GM23338 (cell line): ENCODE results near the gene MRPS6. TPM values are rescaled to one million over a fixed set of nuclear protein-coding genes. Genes with fewer than 3 reads are reported as not detected.

Source experiments
- ATAC-seq: fragments of 200-7000 bp; cut with Tn5 transposase; 3 replicates; pipeline ENCODE4 v1.9.1; 2020
- DNase-seq: peaks from one replicate; pipeline ENCODE4 v3.0.0-alpha.2; 2015; ENCODE audit warnings: low spot score
- H2AFZ ChIP-seq: fragments of 200-600 bp; sonication (generic); 2 replicates; pipeline ENCODE4 v1.8.0; 2016; ENCODE audit warnings: antibody characterized with exemption, mild to moderate bottlenecking, moderate library complexity
- H3F3A ChIP-seq: fragments of 200-600 bp; sonication (generic); replicated peaks from 2 replicates; pipeline ENCODE4 v1.8.0; 2017; ENCODE audit warnings: antibody characterized with exemption, mixed run types, low read depth
- H3K27ac ChIP-seq: fragments of 200-600 bp; sonication (generic); 2 replicates; pipeline ENCODE4 v1.6.1; 2016; ENCODE audit warnings: low read depth
- H3K27me3 ChIP-seq: fragments of 200-600 bp; sonication (generic); 2 replicates; pipeline ENCODE4 v1.8.0; 2016; ENCODE audit warnings: mild to moderate bottlenecking, mixed run types, moderate library complexity; ENCODE audit not compliant: insufficient read depth
- H3K36me3 ChIP-seq: fragments of 200-600 bp; sonication (generic); 2 replicates; pipeline ENCODE4 v1.8.0; 2016; ENCODE audit warnings: mild to moderate bottlenecking; ENCODE audit not compliant: insufficient read depth
- H3K4me1 ChIP-seq: fragments of 200-600 bp; sonication (generic); 2 replicates; pipeline ENCODE4 v1.8.0; 2016; ENCODE audit warnings: mild to moderate bottlenecking, moderate library complexity; ENCODE audit not compliant: insufficient read depth
- H3K4me2 ChIP-seq: fragments of 200-600 bp; sonication (generic); 2 replicates; pipeline ENCODE4 v1.7.1; 2017; ENCODE audit warnings: mixed run types
- H3K4me3 ChIP-seq: fragments of 200-600 bp; sonication (generic); 2 replicates; pipeline ENCODE4 v1.6.1; 2016; ENCODE audit warnings: mixed run types
- H3K79me2 ChIP-seq: fragments of 200-600 bp; sonication (generic); replicated peaks from 2 replicates; pipeline ENCODE4 v1.8.0; 2017; ENCODE audit warnings: mild to moderate bottlenecking; ENCODE audit not compliant: insufficient read depth
- H3K9me2 ChIP-seq: fragments of 200-600 bp; sonication (generic); 2 replicates; pipeline ENCODE4 v1.8.0; 2017; ENCODE audit not compliant: insufficient read depth
- H4K20me1 ChIP-seq: fragments of 200-600 bp; sonication (generic); replicated peaks from 2 replicates; pipeline ENCODE4 v1.8.0; 2017; ENCODE audit warnings: mild to moderate bottlenecking; ENCODE audit not compliant: insufficient read depth
- H3K27ac Mint-ChIP-seq: 2 replicates; pipeline ENCODE4 v1.8.0; 2020; ENCODE audit warnings: inconsistent platforms, mild to moderate bottlenecking, moderate library complexity, mixed read lengths
- H3K27me3 Mint-ChIP-seq: 3 replicates; pipeline ENCODE4 v1.8.0; 2022; ENCODE audit warnings: low read depth, mild to moderate bottlenecking, moderate library complexity, mixed read lengths, inconsistent platforms; ENCODE audit not compliant: insufficient read depth, poor library complexity
- H3K36me3 Mint-ChIP-seq: 3 replicates; pipeline ENCODE4 v1.8.0; 2021; ENCODE audit warnings: low read depth, mild to moderate bottlenecking, inconsistent platforms, moderate library complexity, mixed read lengths
- H3K4me1 Mint-ChIP-seq: 3 replicates; pipeline ENCODE4 v1.8.0; 2020; ENCODE audit warnings: mild to moderate bottlenecking, inconsistent platforms, mixed read lengths
- H3K4me3 Mint-ChIP-seq: 3 replicates; pipeline ENCODE4 v1.8.0; 2021; ENCODE audit warnings: moderate library complexity, mild to moderate bottlenecking, inconsistent platforms, mixed read lengths
- H3K9me3 Mint-ChIP-seq: 3 replicates; pipeline ENCODE4 v1.8.0; 2020; ENCODE audit warnings: moderate library complexity, mild to moderate bottlenecking, inconsistent platforms, mixed read lengths
- CTCF ChIP-seq, 2 experiments: fragments of 200-600 bp in 1 of 2; sonication (generic) in 1 of 2; conservative IDR thresholded peaks; 2 replicates each; pipeline versions ENCODE4 v1.5.1 to v1.6.1; 2016 to 2017; ENCODE audit warnings: antibody characterized with exemption in 2 of 2, low read depth in 2 of 2, mild to moderate bottlenecking in 2 of 2, moderate library complexity in 1 of 2
- EZH2 ChIP-seq: fragments of 200-600 bp; sonication (generic); IDR thresholded peaks from one replicate; pipeline ENCODE4 v1.8.0; 2017; ENCODE audit warnings: antibody characterized with exemption, mild to moderate bottlenecking, low read depth; ENCODE audit not compliant: unreplicated experiment
- REST ChIP-seq: IDR thresholded peaks from one replicate; pipeline ENCODE4 v1.6.1; 2018; ENCODE audit warnings: antibody characterized with exemption; ENCODE audit not compliant: unreplicated experiment
- ZNF114 ChIP-seq: fragments of 250-450 bp; sonication (Bioruptor Pico); IDR thresholded peaks from 2 replicates; pipeline ENCODE4 v1.5.0; 2020; ENCODE audit warnings: mild to moderate bottlenecking, moderate library complexity
- ZNF331 ChIP-seq: fragments of 250-450 bp; sonication (Bioruptor Pico); IDR thresholded peaks from 2 replicates; pipeline ENCODE4 v1.5.0; 2020; ENCODE audit warnings: low read depth, mild to moderate bottlenecking, moderate library complexity
- ZNF462 ChIP-seq: fragments of 250-450 bp; sonication (Bioruptor Pico); IDR thresholded peaks from 2 replicates; pipeline ENCODE4 v1.5.0; 2020; ENCODE audit warnings: mild to moderate bottlenecking, moderate library complexity
- polyA plus RNA-seq: library from polyadenylated mRNA; unstranded; fragments of >200 nt; fragmentation: Nextera tagmentation; extraction: Ambion mirVana; gene quantifications from 2 replicates; pipeline ENCODE4 v1.2.1, GENCODE V29; 2016
- total RNA-seq: library from RNA; depleted of rRNA; stranded (reverse); fragments of >200 nt; shearing (Covaris generic); gene quantifications from 2 replicates; pipeline ENCODE4 v1.2.3, GENCODE V29; 2014
- TF ChIP-seq, protein P1 (sequence below): IDR thresholded peaks from 2 replicates; pipeline ENCODE4 v1.6.1; 2016; ENCODE audit warnings: antibody characterized with exemption

The MRPS6 gene
- total and polyA plus RNA-seq, 2 experiments from 2014 or later, result 80.5 to 242 TPM

DNA sequence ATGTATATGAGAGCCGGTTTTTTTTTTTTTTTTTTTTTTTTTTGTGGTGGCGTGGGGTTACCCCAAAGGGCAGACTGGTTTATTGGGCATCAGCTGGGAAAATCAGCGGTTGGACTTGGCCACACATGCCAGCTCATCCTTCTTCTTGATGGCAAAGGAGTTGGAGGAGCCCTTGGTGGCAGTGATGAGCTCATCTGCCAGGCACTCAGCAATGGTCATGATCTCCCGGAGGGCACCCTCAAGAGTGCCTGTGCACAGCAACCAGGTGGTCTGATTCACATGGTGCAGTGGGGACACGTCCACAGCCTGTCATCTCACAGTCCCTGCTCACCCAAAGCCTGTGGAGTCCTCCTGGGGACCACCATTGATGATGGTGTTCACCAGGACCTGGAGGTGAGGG, 62.0 kb downstream of the MRPS6 start:
- no peak overlapping the region for H3K4me2 ChIP-seq
- peaks cover 98% of the 10 kb centered on the region for H3K79me2 ChIP-seq
- H3K9me3 Mint-ChIP-seq, result peaks cover 5% of the 10 kb centered on the region; the same call in 1 of the 3 replicates

More for the DNA sequence above, 62.0 kb downstream of the MRPS6 start:
- DNase-seq, result no peak
- Histone ChIP-seq H3K36me3 (peaks cover 5% of the 10 kb centered on the region), H2AFZ (no peak overlapping the region), H3F3A (peaks cover 2% of the 10 kb centered on the region; the same call in 1 of the 2 replicates), H4K20me1 (peaks cover 6% of the 10 kb centered on the region; the same call in 1 of the 2 replicates), H3K27me3 (no peaks in the 10 kb centered on the region), H3K4me3 (no peak overlapping the region), H3K9me2 (peaks cover 13% of the 10 kb centered on the region), H3K27ac (no peak overlapping the region), H3K4me1 (peaks cover 28% of the 10 kb centered on the region)
- Mint-ChIP-seq H3K27ac (no peak overlapping the region), H3K4me1 (peaks cover 35% of the 10 kb centered on the region), H3K27me3 (peaks cover 5% of the 10 kb centered on the region), H3K36me3 (peaks cover 73% of the 10 kb centered on the region), H3K4me3 (no peak overlapping the region)
- no peak for ATAC-seq
- TF ChIP-seq EZH2 (no peak), REST (no peak), ZNF114 (CRISPR knock-in tag) (no peak), ZNF331 (CRISPR knock-in tag) (no peak), ZNF462 (no peak), CTCF (conservative IDR thresholded peaks at IDR 0.05; ENCODE audit: low read depth in 2 of 2) (no peak)
- TF ChIP-seq, protein P1, sequence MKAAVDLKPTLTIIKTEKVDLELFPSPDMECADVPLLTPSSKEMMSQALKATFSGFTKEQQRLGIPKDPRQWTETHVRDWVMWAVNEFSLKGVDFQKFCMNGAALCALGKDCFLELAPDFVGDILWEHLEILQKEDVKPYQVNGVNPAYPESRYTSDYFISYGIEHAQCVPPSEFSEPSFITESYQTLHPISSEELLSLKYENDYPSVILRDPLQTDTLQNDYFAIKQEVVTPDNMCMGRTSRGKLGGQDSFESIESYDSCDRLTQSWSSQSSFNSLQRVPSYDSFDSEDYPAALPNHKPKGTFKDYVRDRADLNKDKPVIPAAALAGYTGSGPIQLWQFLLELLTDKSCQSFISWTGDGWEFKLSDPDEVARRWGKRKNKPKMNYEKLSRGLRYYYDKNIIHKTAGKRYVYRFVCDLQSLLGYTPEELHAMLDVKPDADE, result no peak
